Measurements from ENCODE around the gene KCNG4. TPM values are rescaled to one million over a fixed set of nuclear protein-coding genes. Genes with fewer than 3 reads are reported as not detected.

Gene KCNG4
- total RNA-seq, 2 experiments from 2014 or later = not detected

- ChIA-PET CTCF (no interaction called here), POLR2A (no interaction called here)
- H3K4me1 ChIP-seq (ENCODE audit: insufficient read depth, low read length) = no peaks in the 10 kb centered on the region
- no peaks in the 10 kb centered on the region for H3K27me3 ChIP-seq (ENCODE audit: control insufficient read depth in 1 of 2, insufficient read depth in 2 of 2, low read length in 2 of 2)
- no peak overlapping the region for H3K27ac ChIP-seq (ENCODE audit: low read depth in 1 of 2, low read length in 2 of 2)
- no peak overlapping the region for H3K27ac Mint-ChIP-seq
- no peaks in the 10 kb centered on the region for H3K9me3 Mint-ChIP-seq
- no peaks in the 10 kb centered on the region for H3K9me3 ChIP-seq (ENCODE audit: control insufficient read depth in 1 of 2, insufficient read depth in 1 of 2, low read length in 2 of 2)
- H3K27me3 Mint-ChIP-seq = no peaks in the 10 kb centered on the region
- no peak for ATAC-seq (ENCODE audit: poor library complexity)
- H3K4me1 Mint-ChIP-seq (ENCODE audit: low read depth) = peaks cover 6% of the 10 kb centered on the region
- H3K36me3 Mint-ChIP-seq (ENCODE audit: low read depth) = peaks cover 35% of the 10 kb centered on the region
- no peak for DNase-seq
- H3K4me3 Mint-ChIP-seq = no peak overlapping the region
- H3K4me3 ChIP-seq (ENCODE audit: low read length) = no peak overlapping the region
- H3K36me3 ChIP-seq (ENCODE audit: insufficient read depth, low read length) = peaks cover 54% of the 10 kb centered on the region
- intact Hi-C loops (cut with DNase I, micrococcal nuclease) = loop anchor here in 1 of 2 experiments (10.0 kb wide), 1 partner anchor 254 kb away; no protein-coding TSS in a partner anchor
- no peak for TF ChIP-seq CTCF (IDR thresholded peaks at IDR 0.05)
Measured at GRCh38 chr16:84178892-84179611, 60.8 kb downstream of the KCNG4 start.

- DNase-seq = no peak
- no peaks in the 10 kb centered on the region for H3K4me1 ChIP-seq (ENCODE audit: insufficient read depth, low read length)
- no peak for TF ChIP-seq CTCF (IDR thresholded peaks at IDR 0.05)
- ChIA-PET CTCF (interaction anchor here (1.6 kb wide), 1 partner anchor 9 kb away, joined by 7 read pairs; the partner anchor contains the start of gene TAF1C), POLR2A (no interaction called here)
- no peaks in the 10 kb centered on the region for H3K27me3 ChIP-seq (ENCODE audit: control insufficient read depth in 1 of 2, insufficient read depth in 2 of 2, low read length in 2 of 2)
- intact Hi-C loops (cut with DNase I, micrococcal nuclease) = loop anchor here in 1 of 2 experiments (10.0 kb wide), 1 partner anchor 253 kb away; no protein-coding TSS in a partner anchor
- no peaks in the 10 kb centered on the region for H3K27me3 Mint-ChIP-seq
- no peaks in the 10 kb centered on the region for H3K9me3 Mint-ChIP-seq
- H3K36me3 ChIP-seq (ENCODE audit: insufficient read depth, low read length) = peaks cover 46% of the 10 kb centered on the region
- no peak for ATAC-seq (ENCODE audit: poor library complexity)
- H3K27ac Mint-ChIP-seq = no peak overlapping the region
- H3K27ac ChIP-seq (ENCODE audit: low read depth in 1 of 2, low read length in 2 of 2) = no peak overlapping the region
- H3K4me1 Mint-ChIP-seq (ENCODE audit: low read depth) = peaks cover 6% of the 10 kb centered on the region
- H3K4me3 ChIP-seq (ENCODE audit: low read length) = no peak overlapping the region
- H3K9me3 ChIP-seq (ENCODE audit: control insufficient read depth in 1 of 2, insufficient read depth in 1 of 2, low read length in 2 of 2) = no peaks in the 10 kb centered on the region
- peaks cover 28% of the 10 kb centered on the region for H3K36me3 Mint-ChIP-seq (ENCODE audit: low read depth)
- no peak overlapping the region for H3K4me3 Mint-ChIP-seq
Measured at GRCh38 chr16:84178146-84178765, 61.6 kb downstream of the KCNG4 start.

GRCh38 chr16:84177741-84178073, 62.1 kb downstream of the KCNG4 start:
- Mint-ChIP-seq H3K9me3 (no peaks in the 10 kb centered on the region), H3K27ac (no peak overlapping the region), H3K4me3 (no peak overlapping the region), H3K4me1 (ENCODE audit: low read depth) (peaks cover 6% of the 10 kb centered on the region), H3K36me3 (ENCODE audit: low read depth) (peaks cover 25% of the 10 kb centered on the region), H3K27me3 (no peaks in the 10 kb centered on the region)
- H3K4me3 ChIP-seq (ENCODE audit: low read length) = no peak overlapping the region
- CTCF ChIA-PET = interaction anchor here (1.6 kb wide), 1 partner anchor 9 kb away, joined by 7 read pairs; the partner anchor contains the start of gene TAF1C
- TF ChIP-seq CTCF (IDR thresholded peaks at IDR 0.05) = no peak
- POLR2A ChIA-PET = no interaction called here
- H3K9me3 ChIP-seq (ENCODE audit: control insufficient read depth in 1 of 2, insufficient read depth in 1 of 2, low read length in 2 of 2) = no peaks in the 10 kb centered on the region
- ATAC-seq (ENCODE audit: poor library complexity) (no peak), DNase-seq (no peak)
- no peaks in the 10 kb centered on the region for H3K27me3 ChIP-seq (ENCODE audit: control insufficient read depth in 1 of 2, insufficient read depth in 2 of 2, low read length in 2 of 2)
- peaks cover 41% of the 10 kb centered on the region for H3K36me3 ChIP-seq (ENCODE audit: insufficient read depth, low read length)
- intact Hi-C loops (cut with DNase I, micrococcal nuclease) = loop anchor here in 1 of 2 experiments (10.0 kb wide), 1 partner anchor 253 kb away; no protein-coding TSS in a partner anchor
- no peak overlapping the region for H3K27ac ChIP-seq (ENCODE audit: low read depth in 1 of 2, low read length in 2 of 2)
- H3K4me1 ChIP-seq (ENCODE audit: insufficient read depth, low read length) = no peaks in the 10 kb centered on the region
